NB4 (cell line): ENCODE measurements around the gene RASA2.

ENCODE experiments used
- DNase-seq: peaks from one replicate; pipeline ENCODE4 v3.0.0; 2010; ENCODE audit warnings: low read depth
- H3K4me3 ChIP-seq: one replicate; pipeline ENCODE4 v1.5.1; 2011; ENCODE audit warnings: mild to moderate bottlenecking, low read depth, low read length, moderate library complexity
- CTCF ChIP-seq: IDR thresholded peaks from one replicate; pipeline ENCODE4 v1.5.1; 2012; ENCODE audit warnings: low read depth, low read length
- MAX ChIP-seq: IDR thresholded peaks from 2 replicates; pipeline ENCODE4 v1.6.1; 2011; ENCODE audit warnings: low read depth, low read length
- MYC ChIP-seq: IDR thresholded peaks from 2 replicates; pipeline ENCODE4 v1.6.1; 2011; ENCODE audit warnings: low read depth, low read length
- POLR2A ChIP-seq: IDR thresholded peaks from 2 replicates; pipeline ENCODE4 v1.6.1; 2011; ENCODE audit warnings: mild to moderate bottlenecking; ENCODE audit not compliant: insufficient read length; ENCODE audit errors: extremely low read depth

RASA2 gene

GRCh38 chr3:141500397-141500796, 13.6 kb downstream of the RASA2 start:
- DNase-seq, result no peak
- no peak overlapping the region for H3K4me3 ChIP-seq
- no peak for TF ChIP-seq POLR2A
- TF ChIP-seq CTCF, result no peak
- no peak for TF ChIP-seq MAX
- no peak for TF ChIP-seq MYC

GRCh38 chr3:141505166-141505565, 18.3 kb downstream of the RASA2 start:
- no peak for DNase-seq
- TF ChIP-seq CTCF, result no peak
- no peak for TF ChIP-seq POLR2A
- no peak for TF ChIP-seq MAX
- TF ChIP-seq MYC, result no peak
- H3K4me3 ChIP-seq, result no peak overlapping the region

GRCh38 chr3:141506071-141506470, 19.2 kb downstream of the RASA2 start:
- no peak overlapping the region for H3K4me3 ChIP-seq
- DNase-seq, result no peak
- TF ChIP-seq MYC, result no peak
- no peak for TF ChIP-seq CTCF
- TF ChIP-seq MAX, result no peak
- no peak for TF ChIP-seq POLR2A

GRCh38 chr3:141507392-141508066, 20.7 kb downstream of the RASA2 start:
- DNase-seq, result no peak
- TF ChIP-seq MAX, result no peak
- TF ChIP-seq MYC, result no peak
- TF ChIP-seq CTCF, result no peak
- TF ChIP-seq POLR2A, result no peak
- H3K4me3 ChIP-seq, result no peak overlapping the region

GRCh38 chr3:141508067-141508436, 21.2 kb downstream of the RASA2 start:
- H3K4me3 ChIP-seq, result no peak overlapping the region
- DNase-seq, result no peak
- TF ChIP-seq MYC (no peak), POLR2A (no peak), CTCF (no peak), MAX (no peak)

GRCh38 chr3:141511361-141511760, 24.5 kb downstream of the RASA2 start:
- TF ChIP-seq POLR2A, result no peak
- H3K4me3 ChIP-seq, result no peak overlapping the region
- no peak for DNase-seq
